A673 (cell line): ENCODE measurements around the gene SLX4IP.

Experiments
- CTCF ChIP-seq: fragments of 300-800, 200-600 bp; sonication (generic); conservative IDR thresholded peaks from 2 replicates; pipeline ENCODE4 v1.5.1; 2017; ENCODE audit warnings: low read depth, mild to moderate bottlenecking, antibody characterized with exemption, low read length, moderate library complexity, mixed read lengths
- EZH2 ChIP-seq: fragments of 200-600 bp; sonication (generic); IDR thresholded peaks from 2 replicates; pipeline ENCODE4 v1.6.1; 2017; ENCODE audit warnings: borderline replicate concordance, low read depth, mild to moderate bottlenecking, mixed read lengths, antibody characterized with exemption, low read length; ENCODE audit not compliant: poor library complexity, severe bottlenecking

DNA sequence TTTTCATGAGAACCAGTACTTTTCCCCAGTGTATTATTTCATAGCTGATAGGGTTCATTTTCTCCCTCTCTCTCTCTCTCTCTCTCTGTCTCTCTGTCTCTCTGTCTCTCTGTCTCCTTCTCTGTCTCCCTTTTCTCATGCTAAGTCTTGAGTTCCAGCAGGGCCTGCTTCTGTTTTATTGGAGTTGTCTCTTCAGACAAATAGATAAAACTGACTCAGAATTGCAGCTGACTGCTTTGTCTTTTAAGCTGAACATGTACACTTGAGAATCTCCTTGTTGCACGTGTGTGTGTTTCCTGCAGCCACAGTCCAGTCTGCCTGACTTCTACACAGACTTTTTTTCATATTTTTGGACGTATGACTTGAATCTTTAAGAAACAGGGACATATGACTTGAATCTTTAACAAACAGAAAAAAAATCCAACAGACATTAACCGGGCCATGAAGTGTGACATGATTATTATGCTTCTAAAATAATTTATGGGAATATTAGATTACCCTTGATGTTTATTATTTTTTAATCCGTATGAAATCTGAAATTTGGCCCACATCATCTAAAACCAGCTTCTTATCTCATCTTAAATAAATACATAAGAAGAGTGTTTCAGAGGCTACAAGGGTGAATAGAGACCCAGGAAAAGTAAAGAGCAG lies 167.2 kb downstream of the SLX4IP start:
- no peak for TF ChIP-seq CTCF
- no peak for TF ChIP-seq EZH2
